ENCODE data around the gene DEPDC5.

The DEPDC5 gene

DNA sequence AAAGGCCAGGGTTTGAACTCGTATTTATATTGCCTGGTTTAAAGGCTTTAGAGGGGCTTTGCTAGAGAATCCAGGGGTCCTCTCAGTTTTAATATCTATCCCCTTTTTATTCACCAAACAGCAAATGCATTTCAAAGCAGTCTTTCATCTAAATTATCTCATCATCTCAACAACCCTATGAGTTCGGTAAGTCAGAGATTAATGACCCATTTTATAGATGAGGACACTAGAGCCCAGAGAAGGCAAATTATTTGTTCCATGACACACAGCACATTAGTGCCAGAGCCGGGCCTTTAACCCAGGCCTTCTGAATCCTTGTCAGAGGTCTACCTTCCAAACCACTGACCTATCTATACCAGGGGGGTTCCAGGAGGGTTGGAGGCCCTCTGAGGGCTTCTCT lies 173.7 kb downstream of the DEPDC5 start:
- H3K9me3 ChIP-seq (ENCODE audit: insufficient read depth, low read length, severe bottlenecking) = no peaks in the 10 kb centered on the region
- H2AFZ ChIP-seq (ENCODE audit: low read depth, low read length) = no peak overlapping the region
- TF ChIP-seq EZH2 (IDR thresholded peaks at IDR 0.05; ENCODE audit: borderline replicate concordance, low read depth, low read length, severe bottlenecking) = no peak
- TF ChIP-seq, protein P1, sequence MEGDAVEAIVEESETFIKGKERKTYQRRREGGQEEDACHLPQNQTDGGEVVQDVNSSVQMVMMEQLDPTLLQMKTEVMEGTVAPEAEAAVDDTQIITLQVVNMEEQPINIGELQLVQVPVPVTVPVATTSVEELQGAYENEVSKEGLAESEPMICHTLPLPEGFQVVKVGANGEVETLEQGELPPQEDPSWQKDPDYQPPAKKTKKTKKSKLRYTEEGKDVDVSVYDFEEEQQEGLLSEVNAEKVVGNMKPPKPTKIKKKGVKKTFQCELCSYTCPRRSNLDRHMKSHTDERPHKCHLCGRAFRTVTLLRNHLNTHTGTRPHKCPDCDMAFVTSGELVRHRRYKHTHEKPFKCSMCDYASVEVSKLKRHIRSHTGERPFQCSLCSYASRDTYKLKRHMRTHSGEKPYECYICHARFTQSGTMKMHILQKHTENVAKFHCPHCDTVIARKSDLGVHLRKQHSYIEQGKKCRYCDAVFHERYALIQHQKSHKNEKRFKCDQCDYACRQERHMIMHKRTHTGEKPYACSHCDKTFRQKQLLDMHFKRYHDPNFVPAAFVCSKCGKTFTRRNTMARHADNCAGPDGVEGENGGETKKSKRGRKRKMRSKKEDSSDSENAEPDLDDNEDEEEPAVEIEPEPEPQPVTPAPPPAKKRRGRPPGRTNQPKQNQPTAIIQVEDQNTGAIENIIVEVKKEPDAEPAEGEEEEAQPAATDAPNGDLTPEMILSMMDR (IDR thresholded peaks at IDR 0.05; ENCODE audit: borderline replicate concordance, extremely low read depth, low read length, poor library complexity, severe bottlenecking) = no peak
- no peaks in the 10 kb centered on the region for H3K36me3 ChIP-seq (ENCODE audit: insufficient read depth, low read length)
- no peaks in the 10 kb centered on the region for H3K79me2 ChIP-seq (ENCODE audit: insufficient read depth, low read length)
- ATAC-seq (ENCODE audit: insufficient read depth, low read depth) (no peak), DNase-seq (no peak)
- H3K4me3 ChIP-seq (ENCODE audit: low read depth in 1 of 2, low read length in 2 of 2) = no peak overlapping the region
- H3K27ac ChIP-seq (ENCODE audit: low read length) = no peak overlapping the region
- H3K4me2 ChIP-seq (ENCODE audit: insufficient read depth, low read length) = no peak overlapping the region
- H3K9ac ChIP-seq (ENCODE audit: low read depth, low read length) = no peak overlapping the region
- H4K20me1 ChIP-seq (ENCODE audit: insufficient read depth, low read length) = no peaks in the 10 kb centered on the region
- no peaks in the 10 kb centered on the region for H3K27me3 ChIP-seq (ENCODE audit: insufficient read depth, low read length, poor library complexity)
- H3K4me1 ChIP-seq (ENCODE audit: insufficient read depth, low read length) = no peaks in the 10 kb centered on the region

DNA sequence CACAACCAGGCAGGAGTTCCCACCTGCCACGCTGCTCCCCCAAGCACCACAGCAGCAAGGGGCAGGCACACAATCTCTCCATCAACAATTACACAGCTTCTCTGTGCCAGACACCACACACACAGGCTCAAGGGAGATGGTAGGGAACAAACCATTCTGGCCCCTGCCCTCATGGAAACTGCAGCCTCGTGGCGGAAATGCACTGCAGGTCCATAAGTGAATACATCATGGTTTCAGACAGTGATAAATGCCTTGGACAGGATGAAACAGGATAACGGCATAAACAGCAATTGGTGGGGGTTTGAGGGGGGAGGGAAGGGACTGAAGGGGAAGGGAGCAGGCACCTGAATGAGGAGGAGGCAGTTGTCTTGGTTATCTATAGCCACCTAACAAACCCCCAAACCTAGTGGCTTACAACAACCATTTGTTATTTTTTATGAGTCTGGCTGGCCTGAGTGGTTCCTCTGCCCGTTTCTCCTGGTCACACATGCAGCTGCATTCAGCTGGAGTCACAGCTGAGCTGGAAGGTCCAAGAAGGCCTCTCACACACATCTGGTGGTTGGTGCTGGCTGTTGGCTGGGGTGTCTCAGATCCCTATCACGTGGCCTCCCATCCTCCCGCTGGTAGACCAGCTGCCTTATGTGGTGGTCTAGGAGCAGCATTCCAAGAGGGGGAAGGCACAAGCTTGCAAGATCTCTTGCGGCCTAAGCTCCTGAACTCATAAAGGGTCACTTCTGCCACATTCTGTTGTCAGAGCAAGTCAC lies 175.5 kb downstream of the DEPDC5 start:
- Histone ChIP-seq H3K9me3 (ENCODE audit: insufficient read depth, low read length, severe bottlenecking) (no peaks in the 10 kb centered on the region), H3K36me3 (ENCODE audit: insufficient read depth, low read length) (no peaks in the 10 kb centered on the region), H3K27me3 (ENCODE audit: insufficient read depth, low read length, poor library complexity) (no peaks in the 10 kb centered on the region), H3K4me1 (ENCODE audit: insufficient read depth, low read length) (no peaks in the 10 kb centered on the region), H3K79me2 (ENCODE audit: insufficient read depth, low read length) (no peaks in the 10 kb centered on the region), H2AFZ (ENCODE audit: low read depth, low read length) (no peak overlapping the region), H4K20me1 (ENCODE audit: insufficient read depth, low read length) (no peaks in the 10 kb centered on the region), H3K4me2 (ENCODE audit: insufficient read depth, low read length) (no peak overlapping the region), H3K4me3 (ENCODE audit: low read depth in 1 of 2, low read length in 2 of 2) (no peak overlapping the region), H3K27ac (ENCODE audit: low read length) (no peak overlapping the region), H3K9ac (ENCODE audit: low read depth, low read length) (no peak overlapping the region)
- DNase-seq (no peak), ATAC-seq (ENCODE audit: insufficient read depth, low read depth) (no peak)
- no peak for TF ChIP-seq EZH2 (IDR thresholded peaks at IDR 0.05; ENCODE audit: borderline replicate concordance, low read depth, low read length, severe bottlenecking)
- TF ChIP-seq, protein P1 (IDR thresholded peaks at IDR 0.05; ENCODE audit: borderline replicate concordance, extremely low read depth, low read length, poor library complexity, severe bottlenecking) = no peak

DNA sequence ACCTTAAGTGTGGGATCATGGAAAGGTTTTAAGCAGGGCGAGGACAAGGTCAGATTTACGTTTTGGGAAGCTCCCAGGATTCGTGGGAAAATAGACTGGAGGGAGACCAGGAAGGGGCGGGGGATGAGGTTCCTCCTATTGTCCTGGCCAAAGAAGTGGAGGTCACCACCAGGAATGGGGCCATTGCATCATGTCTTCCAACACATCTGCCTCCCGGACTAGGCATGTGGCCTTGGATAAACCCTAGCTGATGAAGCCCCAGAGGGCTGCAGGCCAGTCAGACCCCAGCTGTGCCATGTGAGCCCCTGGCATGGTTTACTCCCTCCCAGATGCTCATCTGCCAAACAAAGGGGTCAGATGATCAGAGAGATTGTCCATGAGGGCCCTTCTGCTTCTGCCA lies 179.0 kb downstream of the DEPDC5 start:
- H3K27ac ChIP-seq (ENCODE audit: low read length) = no peak overlapping the region
- no peaks in the 10 kb centered on the region for H4K20me1 ChIP-seq (ENCODE audit: insufficient read depth, low read length)
- H3K4me1 ChIP-seq (ENCODE audit: insufficient read depth, low read length) = no peaks in the 10 kb centered on the region
- no peak for DNase-seq
- no peak for ATAC-seq (ENCODE audit: insufficient read depth, low read depth)
- H3K9ac ChIP-seq (ENCODE audit: low read depth, low read length) = no peak overlapping the region
- H3K4me3 ChIP-seq (ENCODE audit: low read depth in 1 of 2, low read length in 2 of 2) = no peak overlapping the region
- TF ChIP-seq, protein P1 (IDR thresholded peaks at IDR 0.05; ENCODE audit: borderline replicate concordance, extremely low read depth, low read length, poor library complexity, severe bottlenecking) = no peak
- TF ChIP-seq EZH2 (IDR thresholded peaks at IDR 0.05; ENCODE audit: borderline replicate concordance, low read depth, low read length, severe bottlenecking) = no peak
- no peak overlapping the region for H3K4me2 ChIP-seq (ENCODE audit: insufficient read depth, low read length)
- no peaks in the 10 kb centered on the region for H3K9me3 ChIP-seq (ENCODE audit: insufficient read depth, low read length, severe bottlenecking)
- H3K79me2 ChIP-seq (ENCODE audit: insufficient read depth, low read length) = no peaks in the 10 kb centered on the region
- no peaks in the 10 kb centered on the region for H3K36me3 ChIP-seq (ENCODE audit: insufficient read depth, low read length)
- no peak overlapping the region for H2AFZ ChIP-seq (ENCODE audit: low read depth, low read length)
- H3K27me3 ChIP-seq (ENCODE audit: insufficient read depth, low read length, poor library complexity) = no peaks in the 10 kb centered on the region

All from DND-41 (cell line).